ENCODE data around the gene LANCL1.

LANCL1 gene

DNA sequence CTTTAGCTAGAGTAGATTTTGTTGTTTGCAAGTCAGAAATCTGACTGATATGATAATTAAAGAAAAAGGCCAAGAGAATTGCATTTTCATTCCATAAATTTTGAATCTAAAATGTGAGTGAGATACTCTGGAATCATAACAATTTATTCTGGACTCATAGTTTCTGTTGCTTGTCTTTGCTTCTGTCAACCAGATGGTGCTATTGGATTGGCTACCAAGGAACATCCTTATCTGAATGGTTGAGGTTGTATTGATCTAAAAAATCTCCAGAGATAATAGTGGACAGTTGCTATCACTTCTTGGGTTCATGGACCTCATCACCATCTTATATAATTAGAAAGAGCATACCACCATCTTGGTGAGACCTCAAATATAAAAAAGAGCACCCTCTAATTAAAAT lies 45.8 kb upstream of the LANCL1 start:
- Histone ChIP-seq H4K20me1 (ENCODE audit: insufficient read depth, low read length) (no peaks in the 10 kb centered on the region), H3K27me3 (ENCODE audit: insufficient read depth, low read length, poor library complexity) (no peaks in the 10 kb centered on the region), H2AFZ (ENCODE audit: low read depth, low read length) (no peak overlapping the region), H3K79me2 (ENCODE audit: insufficient read depth, low read length) (no peaks in the 10 kb centered on the region), H3K27ac (ENCODE audit: low read length) (no peak overlapping the region), H3K36me3 (ENCODE audit: insufficient read depth, low read length) (no peaks in the 10 kb centered on the region), H3K9me3 (ENCODE audit: insufficient read depth, low read length, severe bottlenecking) (no peaks in the 10 kb centered on the region), H3K9ac (ENCODE audit: low read depth, low read length) (no peak overlapping the region), H3K4me3 (ENCODE audit: low read depth in 1 of 2, low read length in 2 of 2) (no peak overlapping the region), H3K4me1 (ENCODE audit: insufficient read depth, low read length) (peaks cover 17% of the 10 kb centered on the region), H3K4me2 (ENCODE audit: insufficient read depth, low read length) (no peak overlapping the region)
- TF ChIP-seq CTCF (IDR thresholded peaks at IDR 0.05; ENCODE audit: borderline replicate concordance, extremely low read depth, low read length, poor library complexity, severe bottlenecking) (no peak), EZH2 (IDR thresholded peaks at IDR 0.05; ENCODE audit: borderline replicate concordance, low read depth, low read length, severe bottlenecking) (no peak)
- no peak for ATAC-seq (ENCODE audit: insufficient read depth, low read depth)
- DNase-seq = no peak

- peaks cover 17% of the 10 kb centered on the region for H3K4me1 ChIP-seq (ENCODE audit: insufficient read depth, low read length)
- ATAC-seq (ENCODE audit: insufficient read depth, low read depth) (peak; percentile 99), DNase-seq (peak; percentile 52)
- no peaks in the 10 kb centered on the region for H3K27me3 ChIP-seq (ENCODE audit: insufficient read depth, low read length, poor library complexity)
- TF ChIP-seq EZH2 (IDR thresholded peaks at IDR 0.05; ENCODE audit: borderline replicate concordance, low read depth, low read length, severe bottlenecking) (no peak), CTCF (IDR thresholded peaks at IDR 0.05; ENCODE audit: borderline replicate concordance, extremely low read depth, low read length, poor library complexity, severe bottlenecking) (no peak)
- H2AFZ ChIP-seq (ENCODE audit: low read depth, low read length) = peak overlapping the region; percentile 19; the same call in 1 of the 2 replicates
- no peak overlapping the region for H3K9ac ChIP-seq (ENCODE audit: low read depth, low read length)
- H3K4me2 ChIP-seq (ENCODE audit: insufficient read depth, low read length) = peak overlapping the region; percentile 62
- H4K20me1 ChIP-seq (ENCODE audit: insufficient read depth, low read length) = no peaks in the 10 kb centered on the region
- no peaks in the 10 kb centered on the region for H3K9me3 ChIP-seq (ENCODE audit: insufficient read depth, low read length, severe bottlenecking)
- H3K36me3 ChIP-seq (ENCODE audit: insufficient read depth, low read length) = no peaks in the 10 kb centered on the region
- peak overlapping the region in 1 of 2 experiments; percentile 47; a peak in 2 of 4 replicates for H3K4me3 ChIP-seq (ENCODE audit: low read depth in 1 of 2, low read length in 2 of 2)
- peak overlapping the region; percentile 49; the same call in 1 of the 2 replicates for H3K27ac ChIP-seq (ENCODE audit: low read length)
- no peaks in the 10 kb centered on the region for H3K79me2 ChIP-seq (ENCODE audit: insufficient read depth, low read length)
Measured at GRCh38 chr2:210519594-210519993, 43.0 kb upstream of the LANCL1 start.

DNA sequence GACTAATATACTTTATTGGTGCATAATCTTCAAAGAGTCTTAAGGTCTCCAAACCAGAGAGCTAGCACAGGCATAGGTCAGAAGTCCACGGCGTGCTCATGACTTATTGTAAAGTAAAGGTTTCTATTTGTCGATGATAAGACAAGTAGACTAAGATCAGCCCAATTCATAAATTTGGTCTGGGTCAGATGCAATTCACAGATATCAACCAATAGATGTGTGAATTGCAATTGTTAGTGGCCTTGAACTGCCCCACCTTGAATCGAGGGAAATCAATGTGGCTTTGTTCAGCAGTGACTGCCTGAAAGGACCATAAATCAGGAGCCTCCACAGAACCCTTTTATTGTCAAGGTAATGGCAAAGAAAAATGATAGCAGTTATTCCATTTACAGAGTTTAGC lies 40.7 kb upstream of the LANCL1 start:
- TF ChIP-seq CTCF (IDR thresholded peaks at IDR 0.05; ENCODE audit: borderline replicate concordance, extremely low read depth, low read length, poor library complexity, severe bottlenecking) (no peak), EZH2 (IDR thresholded peaks at IDR 0.05; ENCODE audit: borderline replicate concordance, low read depth, low read length, severe bottlenecking) (no peak)
- no peak overlapping the region for H3K9ac ChIP-seq (ENCODE audit: low read depth, low read length)
- no peak overlapping the region for H3K27ac ChIP-seq (ENCODE audit: low read length)

GRCh38 chr2:210515911-210516310 lies 39.4 kb upstream of the LANCL1 start:
- Histone ChIP-seq H3K9me3 (ENCODE audit: insufficient read depth, low read length, severe bottlenecking) (no peaks in the 10 kb centered on the region), H3K36me3 (ENCODE audit: insufficient read depth, low read length) (no peaks in the 10 kb centered on the region), H4K20me1 (ENCODE audit: insufficient read depth, low read length) (no peaks in the 10 kb centered on the region), H3K27me3 (ENCODE audit: insufficient read depth, low read length, poor library complexity) (no peaks in the 10 kb centered on the region), H3K9ac (ENCODE audit: low read depth, low read length) (no peak overlapping the region), H3K4me3 (ENCODE audit: low read depth in 1 of 2, low read length in 2 of 2) (no peak overlapping the region), H3K79me2 (ENCODE audit: insufficient read depth, low read length) (no peaks in the 10 kb centered on the region), H2AFZ (ENCODE audit: low read depth, low read length) (no peak overlapping the region), H3K4me1 (ENCODE audit: insufficient read depth, low read length) (peaks cover 17% of the 10 kb centered on the region), H3K27ac (ENCODE audit: low read length) (no peak overlapping the region), H3K4me2 (ENCODE audit: insufficient read depth, low read length) (no peak overlapping the region)
- DNase-seq (no peak), ATAC-seq (ENCODE audit: insufficient read depth, low read depth) (no peak)
- no peak for TF ChIP-seq CTCF (IDR thresholded peaks at IDR 0.05; ENCODE audit: borderline replicate concordance, extremely low read depth, low read length, poor library complexity, severe bottlenecking)
- no peak for TF ChIP-seq EZH2 (IDR thresholded peaks at IDR 0.05; ENCODE audit: borderline replicate concordance, low read depth, low read length, severe bottlenecking)

More for the DNA sequence above, 40.7 kb upstream of the LANCL1 start:
- H3K4me1 ChIP-seq (ENCODE audit: insufficient read depth, low read length) = peaks cover 17% of the 10 kb centered on the region
- no peaks in the 10 kb centered on the region for H3K79me2 ChIP-seq (ENCODE audit: insufficient read depth, low read length)
- H3K4me3 ChIP-seq (ENCODE audit: low read depth in 1 of 2, low read length in 2 of 2) = no peak overlapping the region
- no peaks in the 10 kb centered on the region for H3K9me3 ChIP-seq (ENCODE audit: insufficient read depth, low read length, severe bottlenecking)
- no peak overlapping the region for H3K4me2 ChIP-seq (ENCODE audit: insufficient read depth, low read length)
- no peak for ATAC-seq (ENCODE audit: insufficient read depth, low read depth)
- no peaks in the 10 kb centered on the region for H3K27me3 ChIP-seq (ENCODE audit: insufficient read depth, low read length, poor library complexity)
- H2AFZ ChIP-seq (ENCODE audit: low read depth, low read length) = no peak overlapping the region
- no peak for DNase-seq
- H3K36me3 ChIP-seq (ENCODE audit: insufficient read depth, low read length) = no peaks in the 10 kb centered on the region
- no peaks in the 10 kb centered on the region for H4K20me1 ChIP-seq (ENCODE audit: insufficient read depth, low read length)
